ENCODE results near the gene SPATA13.

- TF ChIP-seq SIN3A (IDR thresholded peaks at IDR 0.05; ENCODE audit: borderline replicate concordance, insufficient read depth, low read length) = no peak
- TF ChIP-seq POLR2AphosphoS5 (IDR thresholded peaks at IDR 0.05; ENCODE audit: low read depth, low read length) = no peak
These were observed 59.7 kb downstream of the SPATA13 start for GRCh38 chr13:24220086-24220703.

Measured in PFSK-1 (cell line).